Endodermal cell (in vitro differentiated cells): ENCODE measurements around the gene AGPAT3. TPM values are rescaled to one million over a fixed set of nuclear protein-coding genes. Genes with fewer than 3 reads are reported as not detected.
A peak's percentile ranks its signal among the peaks of the same experiment; 100 is the strongest.

Source experiments
- DNase-seq: peaks from one replicate; pipeline ENCODE4 v3.0.0-alpha.2; 2017
- H3K27ac ChIP-seq: 2 replicates; pipeline ENCODE4 v1.5.1; 2013; ENCODE audit warnings: mild to moderate bottlenecking, low read depth, low read length, moderate library complexity
- H3K27me3 ChIP-seq: 2 replicates; pipeline ENCODE4 v1.6.1; 2013; ENCODE audit warnings: mild to moderate bottlenecking, low read length, moderate library complexity; ENCODE audit not compliant: insufficient read depth, control insufficient read depth, poor library complexity, severe bottlenecking
- H3K36me3 ChIP-seq: 2 replicates; pipeline ENCODE4 v1.7.0; 2013; ENCODE audit warnings: mild to moderate bottlenecking, low read length, moderate library complexity; ENCODE audit not compliant: control insufficient read depth, insufficient read depth
- H3K4me1 ChIP-seq: one replicate; pipeline ENCODE4 v1.7.0; 2013; ENCODE audit warnings: low read length; ENCODE audit not compliant: control insufficient read depth, insufficient read depth
- H3K4me3 ChIP-seq: 2 replicates; pipeline ENCODE4 v1.5.1; 2013; ENCODE audit warnings: mild to moderate bottlenecking, low read length, moderate library complexity
- H3K9ac ChIP-seq: 2 replicates; pipeline ENCODE4 v1.6.1; 2013; ENCODE audit warnings: mild to moderate bottlenecking, low read length, moderate library complexity; ENCODE audit not compliant: poor library complexity, severe bottlenecking; ENCODE audit errors: extremely low read depth
- H3K9me3 ChIP-seq: 2 replicates; pipeline ENCODE4 v1.6.1; 2013; ENCODE audit warnings: mild to moderate bottlenecking, low read length, moderate library complexity; ENCODE audit not compliant: control insufficient read depth
- H3K27ac Mint-ChIP-seq: 2 replicates; pipeline ENCODE4 v1.8.0; 2020; ENCODE audit warnings: mixed read lengths
- H3K27me3 Mint-ChIP-seq: 2 replicates; pipeline ENCODE4 v1.8.0; 2021; ENCODE audit warnings: mild to moderate bottlenecking, mixed read lengths; ENCODE audit not compliant: insufficient read depth
- H3K36me3 Mint-ChIP-seq: 2 replicates; pipeline ENCODE4 v1.8.0; 2020; ENCODE audit warnings: low read depth, mixed read lengths
- H3K4me1 Mint-ChIP-seq: 2 replicates; pipeline ENCODE4 v1.8.0; 2020; ENCODE audit warnings: mixed read lengths
- H3K4me3 Mint-ChIP-seq: 2 replicates; pipeline ENCODE4 v1.8.0; 2020; ENCODE audit warnings: mild to moderate bottlenecking, moderate library complexity, mixed read lengths
- H3K9me3 Mint-ChIP-seq: 2 replicates; pipeline ENCODE4 v1.8.0; 2020; ENCODE audit warnings: mild to moderate bottlenecking, mixed read lengths
- WGBS, 2 experiments: methylation state at CpG; one replicate each; pipeline versions ENCODE4 v1.1.5 to v1.1.7; 2013; ENCODE audit warnings: missing lambda C conversion rate in 2 of 2, mixed read lengths in 1 of 2; ENCODE audit not compliant: insufficient coverage in 1 of 2, insufficient read length in 1 of 2; 5-methylcytosine and 5-hydroxymethylcytosine counted together
- total RNA-seq, 2 donors: library from RNA; stranded (reverse); fragmentation: NEBNext Ultra II Directional in 1 of 2; extraction: Animal tissue kit (Norgen Biotek cat#: 25700) in 1 of 2; gene quantifications; 2 replicates in 1 of 2; 3 replicates in 1 of 2; pipeline ENCODE4 v1.2.1, GENCODE V29; 2021
- TF ChIP-seq, protein P1 (sequence below): fragments of 200-600 bp; sonication (generic); conservative IDR thresholded peaks from 2 replicates; pipeline ENCODE4 v1.5.0; 2021; ENCODE audit warnings: antibody characterized with exemption, mild to moderate bottlenecking

AGPAT3 gene
- total RNA-seq, 2 donors from 2014 or later: 44.0 to 74.4 TPM

DNA sequence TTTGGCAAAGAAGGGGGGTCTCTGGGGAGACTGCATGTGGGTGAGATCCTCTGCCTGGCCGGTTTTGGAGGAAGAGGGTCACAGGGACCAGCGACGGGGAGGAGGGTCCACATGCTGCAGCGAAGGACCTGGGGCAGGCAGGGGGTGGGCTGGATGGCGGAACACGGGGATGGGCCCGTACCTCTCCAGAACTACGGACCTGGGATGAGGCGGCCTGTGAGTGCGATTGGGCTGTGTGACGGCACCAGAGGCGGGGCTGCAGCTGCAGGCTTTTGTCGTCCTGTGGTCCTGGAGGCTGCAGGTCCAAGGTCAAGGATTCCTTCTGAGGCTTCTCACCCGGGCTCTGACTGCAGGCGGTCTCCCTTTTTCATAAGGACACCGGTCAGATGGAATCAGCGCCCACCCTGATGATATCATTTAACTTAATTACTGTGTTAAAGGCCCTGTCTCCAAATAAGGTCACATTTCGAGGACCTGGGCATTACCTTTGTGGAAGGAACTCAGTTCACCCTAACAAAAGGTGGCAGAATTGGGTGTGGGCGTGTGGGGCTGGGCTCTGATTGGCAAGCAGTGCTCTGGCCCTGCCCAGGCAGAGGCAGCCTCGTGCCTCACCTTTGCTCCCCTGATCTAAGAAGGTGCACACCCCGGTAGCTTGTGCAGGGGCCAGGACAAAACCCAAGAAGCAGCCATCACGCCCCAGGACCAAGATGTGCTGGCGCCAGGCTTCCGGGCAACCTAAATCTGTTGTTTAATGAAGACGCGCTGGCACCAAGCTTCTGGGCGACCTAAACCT, 87.1 kb downstream of the AGPAT3 start:
- Histone ChIP-seq H3K9me3 (peaks cover 16% of the 10 kb centered on the region), H3K9ac (no peak overlapping the region), H3K4me3 (no peak overlapping the region), H3K27ac (no peak overlapping the region), H3K27me3 (no peaks in the 10 kb centered on the region), H3K36me3 (peaks cover 18% of the 10 kb centered on the region), H3K4me1 (no peaks in the 10 kb centered on the region)
- TF ChIP-seq, protein P1, sequence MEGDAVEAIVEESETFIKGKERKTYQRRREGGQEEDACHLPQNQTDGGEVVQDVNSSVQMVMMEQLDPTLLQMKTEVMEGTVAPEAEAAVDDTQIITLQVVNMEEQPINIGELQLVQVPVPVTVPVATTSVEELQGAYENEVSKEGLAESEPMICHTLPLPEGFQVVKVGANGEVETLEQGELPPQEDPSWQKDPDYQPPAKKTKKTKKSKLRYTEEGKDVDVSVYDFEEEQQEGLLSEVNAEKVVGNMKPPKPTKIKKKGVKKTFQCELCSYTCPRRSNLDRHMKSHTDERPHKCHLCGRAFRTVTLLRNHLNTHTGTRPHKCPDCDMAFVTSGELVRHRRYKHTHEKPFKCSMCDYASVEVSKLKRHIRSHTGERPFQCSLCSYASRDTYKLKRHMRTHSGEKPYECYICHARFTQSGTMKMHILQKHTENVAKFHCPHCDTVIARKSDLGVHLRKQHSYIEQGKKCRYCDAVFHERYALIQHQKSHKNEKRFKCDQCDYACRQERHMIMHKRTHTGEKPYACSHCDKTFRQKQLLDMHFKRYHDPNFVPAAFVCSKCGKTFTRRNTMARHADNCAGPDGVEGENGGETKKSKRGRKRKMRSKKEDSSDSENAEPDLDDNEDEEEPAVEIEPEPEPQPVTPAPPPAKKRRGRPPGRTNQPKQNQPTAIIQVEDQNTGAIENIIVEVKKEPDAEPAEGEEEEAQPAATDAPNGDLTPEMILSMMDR: no peak
- H3K4me1 Mint-ChIP-seq: peaks cover 15% of the 10 kb centered on the region
- H3K9me3 Mint-ChIP-seq: peaks cover 9% of the 10 kb centered on the region
- no peak overlapping the region for H3K4me3 Mint-ChIP-seq
- 93 to 97% methylated on average over 25 to 27 of the region's 27 CpGs for WGBS, 2 experiments
- no peak for DNase-seq
- peak overlapping the region; percentile 29 for H3K27ac Mint-ChIP-seq
- H3K36me3 Mint-ChIP-seq: peaks cover 31% of the 10 kb centered on the region
- H3K27me3 Mint-ChIP-seq: no peaks in the 10 kb centered on the region

DNA sequence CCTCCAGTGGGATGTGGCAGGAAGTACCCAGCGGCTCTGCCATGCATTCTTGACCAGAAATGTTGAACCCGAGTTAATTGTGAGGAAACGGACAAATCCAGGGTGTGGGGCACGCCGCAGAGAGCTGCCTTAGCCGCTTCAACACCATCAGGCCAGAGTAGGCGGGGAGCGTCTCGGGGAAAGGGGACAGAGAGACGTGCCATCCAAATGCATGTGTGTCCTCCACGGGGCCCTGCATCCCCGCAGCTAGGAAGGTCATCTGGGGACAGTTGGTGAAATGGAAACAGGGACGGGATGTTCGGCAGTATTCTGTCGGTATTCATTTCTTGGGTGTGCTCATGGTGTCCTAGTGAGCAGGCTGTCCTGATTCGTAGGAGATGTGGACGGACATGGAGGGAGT, 88.0 kb downstream of the AGPAT3 start:
- H3K9me3 Mint-ChIP-seq: peaks cover 9% of the 10 kb centered on the region
- Histone ChIP-seq H3K4me1 (no peaks in the 10 kb centered on the region), H3K4me3 (no peak overlapping the region), H3K36me3 (peaks cover 15% of the 10 kb centered on the region), H3K9ac (no peak overlapping the region), H3K27ac (no peak overlapping the region), H3K9me3 (peaks cover 13% of the 10 kb centered on the region), H3K27me3 (no peaks in the 10 kb centered on the region)
- no peak overlapping the region for H3K27ac Mint-ChIP-seq
- TF ChIP-seq, protein P1: no peak
- H3K4me3 Mint-ChIP-seq: no peak overlapping the region
- H3K4me1 Mint-ChIP-seq: peaks cover 15% of the 10 kb centered on the region
- 95% methylated on average over 16 to 17 of the region's 17 CpGs for WGBS, 2 experiments
- no peaks in the 10 kb centered on the region for H3K27me3 Mint-ChIP-seq
- peaks cover 24% of the 10 kb centered on the region for H3K36me3 Mint-ChIP-seq
- no peak for DNase-seq

DNA sequence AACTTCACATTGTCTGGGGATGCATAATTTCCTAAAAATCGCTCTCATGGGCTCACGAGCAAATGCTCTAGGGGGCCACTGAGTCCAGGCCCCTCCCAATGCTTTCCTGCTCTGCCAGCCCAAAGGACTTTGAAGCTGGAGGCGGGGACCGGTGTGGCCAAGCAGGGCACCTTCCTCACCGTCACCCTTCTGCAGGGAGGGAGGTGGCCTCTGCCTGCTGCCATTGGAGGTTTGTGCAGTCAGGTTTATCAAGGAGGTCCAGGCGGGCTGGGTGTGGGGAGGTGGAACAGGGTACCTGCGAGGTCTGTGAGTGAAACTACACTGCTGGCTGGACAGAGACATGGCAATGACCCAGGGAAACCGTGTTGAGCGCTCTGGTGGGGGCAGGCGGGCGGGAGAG, 89.0 kb downstream of the AGPAT3 start:
- H3K27ac ChIP-seq: no peak overlapping the region
- Mint-ChIP-seq H3K9me3 (peaks cover 8% of the 10 kb centered on the region), H3K27me3 (no peaks in the 10 kb centered on the region), H3K4me3 (no peak overlapping the region), H3K36me3 (peaks cover 17% of the 10 kb centered on the region), H3K4me1 (peaks cover 15% of the 10 kb centered on the region), H3K27ac (no peak overlapping the region)
- no peaks in the 10 kb centered on the region for H3K27me3 ChIP-seq
- peaks cover 7% of the 10 kb centered on the region for H3K36me3 ChIP-seq
- TF ChIP-seq, protein P1: no peak
- no peak overlapping the region for H3K9ac ChIP-seq
- H3K4me1 ChIP-seq: no peaks in the 10 kb centered on the region
- 94 to 97% methylated on average over 6 to 11 of the region's 11 CpGs for WGBS, 2 experiments
- H3K9me3 ChIP-seq: peaks cover 4% of the 10 kb centered on the region
- H3K4me3 ChIP-seq: no peak overlapping the region
- no peak for DNase-seq
